IMR-90 (cell line): ENCODE results near the gene SOX6. TPM values are rescaled to one million over a fixed set of nuclear protein-coding genes. Genes with fewer than 3 reads are reported as not detected.

Experiments used
- ATAC-seq: fragments of 200-7000 bp; cut with Tn5 transposase; 2 replicates; pipeline ENCODE4 v1.9.1; 2020; ENCODE audit warnings: low read depth, mild to moderate bottlenecking, moderate library complexity
- BruUV-seq: library from RNA; stranded (reverse); fragments of 400-500 nt; replicated peaks from 2 replicates; lab custom pipeline; 2021; lab: Mats Ljungman, UMichigan
- CTCF ChIA-PET: fragments of 300-600 bp; formaldehyde crosslinking; extraction: SDS; loops from one replicate; lab custom pipeline; 2021; ENCODE audit warnings: antibody characterized with exemption; lab: Yijun Ruan, JAX
- POLR2A ChIA-PET: fragments of 300-600 bp; sonication (Branson Sonifier 250); formaldehyde crosslinking; loops from one replicate; lab custom pipeline; 2022; ENCODE audit warnings: antibody characterized with exemption; ENCODE audit not compliant: unreplicated experiment; lab: Charles Lee
- DNase-seq: peaks from one replicate; pipeline ENCODE4 v3.0.0; 2013
- H2AFZ ChIP-seq: replicated peaks from 2 replicates; pipeline ENCODE3; 2013; ENCODE audit warnings: low read length, mild to moderate bottlenecking; ENCODE audit not compliant: poor library complexity
- H2AK5ac ChIP-seq: 2 replicates; pipeline ENCODE4 v1.6.1; 2013; ENCODE audit warnings: low read depth, low read length, inconsistent platforms
- H2AK9ac ChIP-seq: replicated peaks from 2 replicates; pipeline ENCODE3; 2013; ENCODE audit warnings: mild to moderate bottlenecking, low read depth, low read length, moderate library complexity; ENCODE audit not compliant: poor library complexity
- H2BK120ac ChIP-seq: 2 replicates; pipeline ENCODE4 v1.6.1; 2013; ENCODE audit warnings: low read depth, low read length, inconsistent platforms
- H2BK15ac ChIP-seq: 3 replicates; pipeline ENCODE4 v1.6.1; 2013; ENCODE audit warnings: low read depth, low read length, inconsistent platforms
- H2BK20ac ChIP-seq: 2 replicates; pipeline ENCODE4 v1.6.1; 2013; ENCODE audit warnings: low read depth, mild to moderate bottlenecking, inconsistent platforms, low read length, moderate library complexity
- H2BK5ac ChIP-seq: 2 replicates; pipeline ENCODE4 v1.6.1; 2013; ENCODE audit warnings: mild to moderate bottlenecking, low read depth, low read length, inconsistent platforms; ENCODE audit not compliant: poor library complexity, severe bottlenecking
- H3K14ac ChIP-seq: replicated peaks from 2 replicates; pipeline ENCODE4 v1.6.1; 2013; ENCODE audit warnings: low read depth, low read length, inconsistent platforms
- H3K18ac ChIP-seq: 2 replicates; pipeline ENCODE4 v1.6.1; 2013; ENCODE audit warnings: low read depth, low read length, control low read depth
- H3K23ac ChIP-seq: 2 replicates; pipeline ENCODE4 v1.6.1; 2013; ENCODE audit warnings: low read depth, low read length, inconsistent platforms
- H3K27ac ChIP-seq: 2 replicates; pipeline ENCODE4 v1.5.1; 2013; ENCODE audit warnings: mild to moderate bottlenecking, control low read depth, low read length; ENCODE audit not compliant: insufficient read depth
- H3K27me3 ChIP-seq: 2 replicates; pipeline ENCODE4 v1.6.1; 2013; ENCODE audit warnings: low read length; ENCODE audit not compliant: control insufficient read depth, insufficient read depth
- H3K36me3 ChIP-seq: 2 replicates; pipeline ENCODE4 v1.6.1; 2013; ENCODE audit warnings: low read length, mixed read lengths; ENCODE audit not compliant: control insufficient read depth, insufficient read depth
- H3K4ac ChIP-seq: 2 replicates; pipeline ENCODE4 v1.6.1; 2013; ENCODE audit warnings: low read depth, low read length, inconsistent platforms
- H3K4me1 ChIP-seq: 2 replicates; pipeline ENCODE4 v1.6.1; 2013; ENCODE audit warnings: low read length, mixed read lengths; ENCODE audit not compliant: control insufficient read depth, insufficient read depth
- H3K4me2 ChIP-seq: 2 replicates; pipeline ENCODE4 v1.6.1; 2013; ENCODE audit warnings: low read depth, mild to moderate bottlenecking, control low read depth, low read length, moderate library complexity
- H3K4me3 ChIP-seq: 2 replicates; pipeline ENCODE4 v1.5.1; 2013; ENCODE audit warnings: low read depth, mild to moderate bottlenecking, control low read depth, low read length, moderate library complexity; ENCODE audit not compliant: insufficient read depth
- H3K56ac ChIP-seq: 2 replicates; pipeline ENCODE4 v1.6.1; 2013; ENCODE audit warnings: low read length, inconsistent platforms; ENCODE audit not compliant: insufficient read depth; ENCODE audit errors: extremely low read depth
- H3K79me1 ChIP-seq, 2 experiments: 2 replicates each; pipeline ENCODE4 v1.6.1; 2013; ENCODE audit warnings: low read length in 2 of 2, inconsistent platforms in 1 of 2, low read depth in 1 of 2
- H3K9ac ChIP-seq: 2 replicates; pipeline ENCODE4 v1.6.1; 2013; ENCODE audit warnings: low read depth, low read length, control low read depth
- H3K9me1 ChIP-seq: 2 replicates; pipeline ENCODE4 v1.6.1; 2013; ENCODE audit warnings: low read length, inconsistent platforms; ENCODE audit not compliant: insufficient read depth
- H3K9me3 ChIP-seq: 2 replicates; pipeline ENCODE4 v1.6.1; 2013; ENCODE audit warnings: low read length; ENCODE audit not compliant: control insufficient read depth, insufficient read depth
- H4K20me1 ChIP-seq: 2 replicates; pipeline ENCODE4 v1.6.1; 2013; ENCODE audit warnings: low read length, inconsistent platforms; ENCODE audit not compliant: insufficient read depth
- H4K5ac ChIP-seq: 2 replicates; pipeline ENCODE4 v1.6.1; 2013; ENCODE audit warnings: mild to moderate bottlenecking, low read depth, low read length, control low read depth
- H4K8ac ChIP-seq, 2 experiments: 2 replicates each; pipeline ENCODE4 v1.6.1; 2013; ENCODE audit warnings: low read depth in 2 of 2, low read length in 2 of 2, control low read depth in 1 of 2, inconsistent platforms in 1 of 2
- H4K91ac ChIP-seq: 2 replicates; pipeline ENCODE4 v1.6.1; 2013; ENCODE audit warnings: low read depth, low read length, inconsistent platforms; ENCODE audit not compliant: insufficient read depth
- MAFK ChIP-seq: IDR thresholded peaks from 2 replicates; pipeline ENCODE4 v1.6.1; 2012; ENCODE audit warnings: low read depth, low read length, improper control_type of control experiment
- RAD21 ChIP-seq: IDR thresholded peaks from 2 replicates; pipeline ENCODE4 v1.6.1; 2012; ENCODE audit warnings: low read length, improper control_type of control experiment
- WGBS, 2 experiments: methylation state at CpG; one replicate each; pipeline versions ENCODE4 v1.1.5 to v1.1.7; 2013; ENCODE audit warnings: missing lambda C conversion rate in 2 of 2; ENCODE audit not compliant: insufficient read length in 1 of 2; ENCODE audit errors: extremely low coverage in 2 of 2; 5-methylcytosine and 5-hydroxymethylcytosine counted together
- dilution Hi-C: fragments of 300-500 bp; cut with HindIII; formaldehyde crosslinking; loops from one replicate; pipeline ENCODE4 v1.14.3; 2018; ENCODE audit warnings: low sequenced_read_pairs; ENCODE audit not compliant: unreplicated experiment
- in situ Hi-C: fragments of 300-500 bp; cut with MboI; formaldehyde crosslinking; loops from 3 replicates; pipeline ENCODE4 v1.14.3; 2019; ENCODE audit warnings: low sequenced_read_pairs, inconsistent platforms, mixed read lengths
- intact Hi-C: fragments of 100-400 bp; cut with micrococcal nuclease; formaldehyde crosslinking; loops from 2 replicates; pipeline ENCODE4 v1.10.0; 2022
- polyA plus RNA-seq, 3 experiments: library from polyadenylated mRNA; depleted of rRNA; stranded (reverse); fragments of >200 nt; gene quantifications; 2 replicates each; pipeline ENCODE4 v1.2.3, GENCODE V29; 2012; ENCODE audit warnings: low replicate concordance in 1 of 3
- total RNA-seq: library from RNA; depleted of rRNA; stranded (reverse); fragments of >200 nt; gene quantifications from 2 replicates; pipeline ENCODE4 v1.2.3, GENCODE V29; 2012

SOX6 gene
- total and polyA plus RNA-seq, 2 of the 4 experiments (the other 2 are of a cell fraction): 1.7 to 7.7 TPM

DNA sequence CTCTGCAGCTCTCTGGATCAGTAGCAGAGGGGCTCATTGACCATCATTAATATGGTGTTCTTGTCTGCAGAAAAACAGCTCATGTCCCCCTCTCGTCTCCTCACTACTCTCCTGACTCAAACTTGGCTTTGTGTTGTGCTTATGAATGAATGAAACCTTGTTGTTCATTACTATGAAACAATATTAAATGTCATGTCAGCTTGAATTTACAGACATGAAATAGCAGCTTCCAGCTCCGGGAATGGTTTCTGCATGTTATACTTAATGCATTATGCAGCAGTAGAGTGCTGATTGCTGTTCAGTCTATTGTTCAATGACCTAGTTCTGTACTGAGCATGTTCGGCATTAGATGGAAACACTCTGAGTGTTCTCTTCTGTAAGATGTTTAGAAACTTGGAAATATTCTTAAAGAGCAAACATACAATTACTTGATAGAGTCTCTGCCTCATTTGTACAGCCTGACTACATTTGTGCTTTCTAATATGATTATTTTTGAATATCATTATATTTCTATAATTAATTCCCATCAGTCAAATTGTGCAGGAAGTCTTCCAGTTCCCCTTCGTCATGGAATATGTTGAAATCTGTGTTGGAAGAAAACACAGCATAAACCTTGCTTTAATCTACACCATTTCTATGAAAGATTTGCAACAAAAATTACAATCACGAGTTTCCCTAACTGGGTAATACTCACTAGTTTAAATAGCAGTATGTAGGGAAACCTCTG lies 340.4 kb downstream of the SOX6 start:
- Histone ChIP-seq H4K8ac (no peak overlapping the region), H3K36me3 (no peaks in the 10 kb centered on the region), H3K56ac (no peak overlapping the region), H3K27ac (no peak overlapping the region), H3K18ac (no peak overlapping the region), H3K27me3 (no peaks in the 10 kb centered on the region), H3K9ac (no peak overlapping the region), H2AK5ac (no peak overlapping the region), H2BK120ac (no peak overlapping the region), H3K4me2 (no peak overlapping the region), H2AK9ac (no peak overlapping the region), H2BK20ac (no peak overlapping the region), H2BK15ac (no peak overlapping the region), H3K4me3 (no peak overlapping the region), H2AFZ (no peak overlapping the region), H4K5ac (no peak overlapping the region), H2BK5ac (no peak overlapping the region), H4K91ac (no peak overlapping the region), H3K4ac (no peak overlapping the region), H3K4me1 (peaks cover 5% of the 10 kb centered on the region; the same call in 1 of the 2 replicates), H3K9me3 (no peaks in the 10 kb centered on the region), H3K14ac (no peak overlapping the region), H4K20me1 (no peaks in the 10 kb centered on the region), H3K9me1 (peaks cover 9% of the 10 kb centered on the region), H3K79me1 (no peaks in the 10 kb centered on the region), H3K23ac (no peak overlapping the region)
- dilution Hi-C loops: no loop called here
- TF ChIP-seq RAD21: no peak
- TF ChIP-seq MAFK: peak; percentile 74
- CTCF ChIA-PET: no interaction called here
- in situ Hi-C loops: no loop called here
- POLR2A ChIA-PET: interaction anchor here (0.5 kb wide), 1 partner anchor 1066 kb away, joined by 3 read pairs; no protein-coding TSS in a partner anchor
- no TSS peak for BruUV-seq
- intact Hi-C loops: no loop called here
- no peak for DNase-seq
- no peak for ATAC-seq
- WGBS, 2 experiments: no CpG with 5 or more reads among the region's 5 CpGs
